Nephron (organoid): ENCODE results near the gene SLC25A45.
A peak's percentile ranks its signal among the peaks of the same experiment; 100 is the strongest.

Experiments
- H3K27ac Mint-ChIP-seq, 3 experiments: 2 replicates each; pipeline ENCODE4 v1.8.0; 2020; ENCODE audit warnings: mixed read lengths in 3 of 3, mild to moderate bottlenecking in 2 of 3, moderate library complexity in 1 of 3
- H3K27me3 Mint-ChIP-seq: 2 replicates; pipeline ENCODE4 v1.8.0; 2021; ENCODE audit warnings: low read depth, mild to moderate bottlenecking, moderate library complexity, mixed read lengths
- H3K36me3 Mint-ChIP-seq: 2 replicates; pipeline ENCODE4 v1.8.0; 2020; ENCODE audit warnings: low read depth, mixed read lengths
- H3K4me1 Mint-ChIP-seq: 2 replicates; pipeline ENCODE4 v1.8.0; 2020; ENCODE audit warnings: mixed read lengths
- H3K4me3 Mint-ChIP-seq, 3 experiments: 2 replicates each; pipeline ENCODE4 v1.8.0; 2020; ENCODE audit warnings: mild to moderate bottlenecking in 3 of 3, mixed read lengths in 3 of 3, moderate library complexity in 2 of 3
- H3K9me3 Mint-ChIP-seq: 2 replicates; pipeline ENCODE4 v1.8.0; 2020; ENCODE audit warnings: mixed read lengths
- TF ChIP-seq, protein P1 (sequence below), 3 experiments: fragments of 200-600 bp; sonication (generic); IDR thresholded peaks; one replicate each; pipeline ENCODE4 v1.5.0; 2021; ENCODE audit warnings: antibody characterized with exemption in 3 of 3; ENCODE audit not compliant: unreplicated experiment in 3 of 3

SLC25A45 gene

GRCh38 chr11:65377777-65378176, 4.7 kb downstream of the SLC25A45 start:
- no peaks in the 10 kb centered on the region for H3K9me3 Mint-ChIP-seq
- peaks cover 12% of the 10 kb centered on the region for H3K4me1 Mint-ChIP-seq
- peaks cover 10% of the 10 kb centered on the region for H3K27me3 Mint-ChIP-seq
- no peak overlapping the region for H3K4me3 Mint-ChIP-seq
- peak overlapping the region; percentile 75 to 97 (median 90) for H3K27ac Mint-ChIP-seq
- no peaks in the 10 kb centered on the region for H3K36me3 Mint-ChIP-seq
- TF ChIP-seq, protein P1, sequence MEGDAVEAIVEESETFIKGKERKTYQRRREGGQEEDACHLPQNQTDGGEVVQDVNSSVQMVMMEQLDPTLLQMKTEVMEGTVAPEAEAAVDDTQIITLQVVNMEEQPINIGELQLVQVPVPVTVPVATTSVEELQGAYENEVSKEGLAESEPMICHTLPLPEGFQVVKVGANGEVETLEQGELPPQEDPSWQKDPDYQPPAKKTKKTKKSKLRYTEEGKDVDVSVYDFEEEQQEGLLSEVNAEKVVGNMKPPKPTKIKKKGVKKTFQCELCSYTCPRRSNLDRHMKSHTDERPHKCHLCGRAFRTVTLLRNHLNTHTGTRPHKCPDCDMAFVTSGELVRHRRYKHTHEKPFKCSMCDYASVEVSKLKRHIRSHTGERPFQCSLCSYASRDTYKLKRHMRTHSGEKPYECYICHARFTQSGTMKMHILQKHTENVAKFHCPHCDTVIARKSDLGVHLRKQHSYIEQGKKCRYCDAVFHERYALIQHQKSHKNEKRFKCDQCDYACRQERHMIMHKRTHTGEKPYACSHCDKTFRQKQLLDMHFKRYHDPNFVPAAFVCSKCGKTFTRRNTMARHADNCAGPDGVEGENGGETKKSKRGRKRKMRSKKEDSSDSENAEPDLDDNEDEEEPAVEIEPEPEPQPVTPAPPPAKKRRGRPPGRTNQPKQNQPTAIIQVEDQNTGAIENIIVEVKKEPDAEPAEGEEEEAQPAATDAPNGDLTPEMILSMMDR (IDR thresholded peaks at IDR 0.05; ENCODE audit: unreplicated experiment in 3 of 3) = no peak

GRCh38 chr11:65377036-65377435, 5.4 kb downstream of the SLC25A45 start:
- Mint-ChIP-seq H3K36me3 (no peaks in the 10 kb centered on the region), H3K9me3 (no peaks in the 10 kb centered on the region), H3K4me3 (no peak overlapping the region), H3K27ac (peak overlapping the region; percentile 75 to 97 (median 90)), H3K4me1 (peaks cover 5% of the 10 kb centered on the region), H3K27me3 (peaks cover 10% of the 10 kb centered on the region)
- TF ChIP-seq, protein P1 (IDR thresholded peaks at IDR 0.05; ENCODE audit: unreplicated experiment in 3 of 3) = no peak

DNA sequence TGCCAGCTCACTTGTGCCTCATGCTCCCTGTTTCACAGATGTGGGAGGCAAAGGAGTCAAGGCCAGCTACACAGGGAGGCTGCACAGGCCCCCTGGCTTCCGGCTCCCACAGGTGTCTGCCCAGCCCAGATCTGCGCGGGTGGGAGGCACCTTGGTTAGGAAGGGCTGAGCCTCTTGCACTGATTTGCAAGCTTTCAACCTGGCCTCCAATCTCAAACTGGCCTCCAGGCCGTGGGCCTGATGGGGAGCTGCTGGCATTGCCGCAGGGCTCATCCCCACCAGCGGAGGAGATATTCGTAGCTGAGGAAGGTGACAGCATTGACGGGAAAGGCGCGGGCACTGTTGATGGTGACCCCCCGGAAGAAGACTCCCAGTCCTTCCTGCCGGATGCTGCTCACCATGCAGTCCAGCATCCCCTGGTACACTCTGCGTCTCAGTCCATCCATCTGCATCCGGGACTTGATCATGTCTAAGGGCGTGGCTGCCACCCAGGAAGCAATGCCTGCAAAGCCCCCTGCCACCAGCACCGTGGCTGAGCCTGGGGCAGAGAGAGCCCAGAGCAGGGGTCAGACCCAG, 6.2 kb downstream of the SLC25A45 start:
- Mint-ChIP-seq H3K4me3 (no peak overlapping the region), H3K4me1 (peaks cover 1% of the 10 kb centered on the region), H3K36me3 (no peaks in the 10 kb centered on the region), H3K9me3 (no peaks in the 10 kb centered on the region), H3K27me3 (peaks cover 11% of the 10 kb centered on the region), H3K27ac (no peak overlapping the region)
- TF ChIP-seq, protein P1 (IDR thresholded peaks at IDR 0.05; ENCODE audit: unreplicated experiment in 3 of 3) = no peak

GRCh38 chr11:65375012-65375411, 7.4 kb downstream of the SLC25A45 start:
- Mint-ChIP-seq H3K9me3 (no peaks in the 10 kb centered on the region), H3K36me3 (no peaks in the 10 kb centered on the region), H3K27me3 (peaks cover 17% of the 10 kb centered on the region), H3K27ac (peak overlapping the region in 1 of 3 experiments; percentile 56), H3K4me3 (no peak overlapping the region), H3K4me1 (peaks cover 8% of the 10 kb centered on the region)
- TF ChIP-seq, protein P1 (IDR thresholded peaks at IDR 0.05; ENCODE audit: unreplicated experiment in 3 of 3) = no peak

DNA sequence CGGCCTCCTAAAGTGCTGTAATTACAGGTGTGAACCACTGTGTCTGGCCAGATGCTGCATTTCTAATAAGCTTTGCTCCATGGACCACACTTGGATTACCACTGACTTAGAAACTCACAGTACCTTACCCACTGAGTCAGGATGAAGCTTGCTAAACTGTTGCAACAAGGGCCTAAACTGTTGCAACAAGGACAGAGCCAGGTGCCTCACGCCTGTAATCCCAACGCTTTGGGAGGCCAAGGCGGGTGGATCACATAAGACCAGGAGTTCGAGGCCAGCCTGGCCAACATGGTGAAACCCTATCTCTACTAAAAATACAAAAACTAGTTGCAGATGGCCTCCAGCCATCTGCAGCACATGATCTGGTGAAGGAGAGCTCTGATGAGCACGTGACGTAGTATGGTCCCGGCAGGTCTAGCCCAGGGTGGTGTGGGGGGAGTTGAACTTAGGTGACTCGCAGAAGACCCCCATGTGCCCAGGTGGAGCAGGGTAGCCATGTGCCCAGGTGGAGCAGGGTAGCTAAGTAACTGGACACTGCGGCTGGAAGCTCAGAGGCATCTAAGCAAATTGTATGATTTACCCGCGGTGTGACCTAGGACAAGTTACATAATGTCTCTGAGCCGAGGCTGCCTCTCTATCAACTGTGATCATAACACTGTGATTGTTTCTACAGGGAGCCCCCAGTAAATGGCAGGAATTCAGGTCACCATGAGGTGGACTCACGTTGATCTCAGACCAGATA, 8.4 kb downstream of the SLC25A45 start:
- Mint-ChIP-seq H3K27ac (peak overlapping the region in 1 of 3 experiments; percentile 58), H3K9me3 (no peaks in the 10 kb centered on the region), H3K36me3 (no peaks in the 10 kb centered on the region), H3K4me3 (no peak overlapping the region), H3K27me3 (peaks cover 17% of the 10 kb centered on the region), H3K4me1 (peaks cover 8% of the 10 kb centered on the region)
- TF ChIP-seq, protein P1 (IDR thresholded peaks at IDR 0.05; ENCODE audit: unreplicated experiment in 3 of 3) = no peak
